HFFc6 (cell line): Measurements from ENCODE around the gene TMEM151B. TPM values are rescaled to one million over a fixed set of nuclear protein-coding genes. Genes with fewer than 3 reads are reported as not detected.
"Not testable (repeated sequence)": the region's sequence is repeated elsewhere in the genome, so short reads cannot be mapped to it uniquely, and the experiment has no call there.

ENCODE experiments used
- DNase-seq: peaks from one replicate; pipeline ENCODE4 v3.0.0-alpha.2; 2018
- H3K27ac Mint-ChIP-seq: 2 replicates; pipeline ENCODE4 v1.8.0; 2020; ENCODE audit warnings: mild to moderate bottlenecking, mixed read lengths
- H3K27me3 Mint-ChIP-seq: 2 replicates; pipeline ENCODE4 v1.8.0; 2021; ENCODE audit warnings: mild to moderate bottlenecking, moderate library complexity, mixed read lengths; ENCODE audit not compliant: insufficient read depth
- H3K36me3 Mint-ChIP-seq: 2 replicates; pipeline ENCODE4 v1.8.0; 2021; ENCODE audit warnings: low read depth, mixed read lengths
- H3K4me1 Mint-ChIP-seq: 2 replicates; pipeline ENCODE4 v1.8.0; 2020; ENCODE audit warnings: low read depth, mixed read lengths
- H3K4me3 Mint-ChIP-seq: 2 replicates; pipeline ENCODE4 v1.8.0; 2020; ENCODE audit warnings: mild to moderate bottlenecking, moderate library complexity, mixed read lengths
- H3K9me3 Mint-ChIP-seq: 2 replicates; pipeline ENCODE4 v1.8.0; 2020; ENCODE audit warnings: mild to moderate bottlenecking, mixed read lengths
- CTCF ChIP-seq: fragments of 200-600 bp; sonication (generic); IDR thresholded peaks from 2 replicates; pipeline ENCODE4 v1.5.0; 2021; ENCODE audit warnings: antibody characterized with exemption, mild to moderate bottlenecking
- total RNA-seq, 6 experiments: library from RNA; stranded (reverse); fragmentation: NEBNext Ultra II Directional; extraction: Animal tissue kit (Norgen Biotek cat#: 25700); gene quantifications; 2 replicates in 1 of 6; 3 replicates in 5 of 6; pipeline ENCODE4 v1.2.3, GENCODE V29; 2021

The TMEM151B gene
- total RNA-seq, 6 experiments from 2014 or later: not detected

- Mint-ChIP-seq H3K9me3 (no peaks in the 10 kb centered on the region), H3K4me1 (peaks cover 27% of the 10 kb centered on the region), H3K36me3 (peaks cover 18% of the 10 kb centered on the region; the same call in 1 of the 2 replicates), H3K27ac (no peak overlapping the region; the same call in 1 of the 2 replicates), H3K27me3 (peaks cover 6% of the 10 kb centered on the region), H3K4me3 (peak overlapping the region; percentile 98)
- no peak for DNase-seq
- TF ChIP-seq CTCF: no peak
Measured at GRCh38 chr6:44311767-44312166, 41.5 kb downstream of the TMEM151B start.

DNA sequence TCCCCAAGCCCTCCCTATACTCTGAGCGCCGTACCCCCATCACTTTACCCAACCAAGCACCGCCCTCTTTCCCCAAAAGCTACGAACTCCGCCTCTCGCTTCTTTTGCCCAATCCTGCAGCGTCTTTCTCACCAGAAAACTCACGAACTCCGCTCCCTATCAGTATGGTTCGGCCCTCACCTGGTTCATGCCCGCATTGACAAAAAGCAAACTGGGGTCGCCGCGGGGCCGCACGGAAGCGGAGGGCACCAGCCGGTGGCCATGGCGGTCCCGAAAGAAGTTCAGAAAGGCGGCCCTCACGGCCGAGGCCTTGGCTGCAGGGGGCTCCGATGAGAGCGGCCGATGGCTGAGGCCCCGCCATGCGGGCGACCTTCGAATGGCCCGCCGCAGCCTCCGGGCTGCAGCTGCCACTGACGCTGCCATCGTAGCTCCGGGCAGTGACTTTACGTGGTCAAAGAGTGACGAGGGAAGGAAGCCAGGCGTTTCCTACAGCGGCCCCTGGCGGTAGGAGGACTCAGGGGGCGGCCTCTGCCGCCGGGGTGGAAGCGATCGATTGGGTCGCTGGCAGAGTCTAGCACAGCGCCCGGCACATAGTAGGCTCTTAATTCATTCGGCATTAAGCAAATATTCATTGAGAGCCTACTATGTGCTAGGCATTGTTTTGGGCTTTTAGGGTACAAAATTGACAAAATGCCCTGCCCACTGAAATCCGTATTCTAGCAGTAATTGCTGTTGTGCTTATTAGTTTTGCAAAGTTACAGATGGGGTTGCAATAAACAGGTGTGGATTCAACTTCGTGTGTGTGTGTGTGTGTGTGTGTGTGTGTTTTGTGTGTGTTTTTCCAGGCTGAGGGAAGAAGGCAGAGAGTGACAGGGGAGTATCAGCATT, 42.9 kb downstream of the TMEM151B start, which contains the start of gene AARS2:
Gene AARS2, minus strand, starts transcription at position 447 of the 888 bp plus-strand sequence. Its CDS starts 24 bp downstream, at position 423.
- TF ChIP-seq CTCF: peak; percentile 98
- Mint-ChIP-seq H3K9me3 (no peaks in the 10 kb centered on the region), H3K27ac (peak within 1 kb of the TSS; percentile 83), H3K4me3 (peak within 1 kb of the TSS; percentile 98), H3K4me1 (peaks cover 27% of the 10 kb centered on the region), H3K27me3 (peaks cover 6% of the 10 kb centered on the region), H3K36me3 (peaks cover 15% of the 10 kb centered on the region; the same call in 1 of the 2 replicates)
- DNase-seq: peak; percentile 80

DNA sequence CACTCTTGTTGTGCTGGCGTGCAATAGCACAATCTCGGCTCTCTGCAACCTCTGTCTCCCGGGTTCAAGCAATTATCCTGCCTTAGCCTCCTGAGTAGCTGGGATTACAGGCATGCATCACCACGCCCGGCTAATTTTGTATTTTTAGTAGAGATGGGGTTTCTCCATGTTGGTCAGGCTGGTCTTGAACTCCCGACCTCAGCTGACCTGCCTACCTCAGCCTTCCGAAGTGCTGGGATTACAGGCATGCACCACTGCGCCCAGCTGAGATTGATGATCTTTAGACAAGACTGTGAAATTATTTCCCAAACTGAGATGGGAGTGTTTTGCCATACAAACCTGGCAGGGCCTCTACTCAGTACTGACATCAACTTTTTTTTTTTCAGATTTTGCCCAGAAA, 44.4 kb downstream of the TMEM151B start:
- not testable (repeated sequence) for H3K36me3 Mint-ChIP-seq, H3K27ac Mint-ChIP-seq, DNase-seq, H3K4me3 Mint-ChIP-seq, H3K9me3 Mint-ChIP-seq
- Mint-ChIP-seq H3K27me3 (peaks cover 12% of the 10 kb centered on the region), H3K4me1 (peaks cover 17% of the 10 kb centered on the region)

DNA sequence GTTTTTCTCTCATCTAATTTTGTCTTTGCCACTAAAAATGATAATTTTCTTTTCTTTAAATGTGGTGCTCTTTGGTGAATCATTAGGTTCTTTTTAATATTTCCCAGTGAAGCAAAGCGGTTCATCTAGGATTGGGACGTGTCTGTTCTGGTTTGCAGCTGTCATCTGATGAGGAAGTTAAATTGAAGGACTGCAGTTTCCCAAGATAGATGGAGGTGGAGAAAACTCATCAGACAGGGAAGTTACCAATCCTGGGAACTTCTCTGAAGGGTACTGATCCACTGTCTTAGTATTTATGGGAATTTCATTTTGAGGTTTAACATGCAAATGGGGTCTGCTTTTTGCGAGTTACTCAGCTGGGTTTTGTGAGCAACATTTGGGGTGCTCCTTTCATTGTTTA, 45.3 kb downstream of the TMEM151B start:
- Mint-ChIP-seq H3K27ac (no peak overlapping the region), H3K27me3 (peaks cover 21% of the 10 kb centered on the region), H3K4me1 (peaks cover 11% of the 10 kb centered on the region), H3K36me3 (no peaks in the 10 kb centered on the region), H3K9me3 (no peaks in the 10 kb centered on the region), H3K4me3 (no peak overlapping the region)
- no peak for TF ChIP-seq CTCF
- no peak for DNase-seq

- no peak for TF ChIP-seq CTCF
- Mint-ChIP-seq H3K36me3 (no peaks in the 10 kb centered on the region), H3K27ac (no peak overlapping the region), H3K9me3 (no peaks in the 10 kb centered on the region), H3K4me3 (no peak overlapping the region), H3K4me1 (peaks cover 11% of the 10 kb centered on the region), H3K27me3 (peaks cover 25% of the 10 kb centered on the region)
- DNase-seq: no peak
Measured at GRCh38 chr6:44315951-44316350, 45.7 kb downstream of the TMEM151B start.

DNA sequence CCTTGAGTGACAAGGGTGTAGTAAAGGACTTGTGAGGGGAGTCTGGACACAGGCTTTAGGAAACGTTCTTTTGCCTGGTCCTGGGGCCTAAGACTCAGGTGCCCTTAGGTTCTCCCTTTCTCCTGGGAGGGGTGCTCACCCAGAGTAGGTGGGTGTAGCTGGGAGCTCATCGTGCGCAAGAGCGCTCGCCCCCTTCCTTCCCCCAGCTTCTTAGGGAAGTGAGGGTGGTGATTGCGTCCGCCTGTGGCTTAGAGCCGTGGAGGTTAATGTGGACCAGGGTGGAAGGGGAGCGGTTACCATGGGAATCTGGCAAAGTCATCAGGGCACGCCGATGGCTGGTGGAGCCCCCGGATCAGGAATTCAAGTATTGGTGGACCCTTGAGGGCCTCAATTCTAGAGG, 46.2 kb downstream of the TMEM151B start:
- no peaks in the 10 kb centered on the region for H3K9me3 Mint-ChIP-seq
- H3K4me1 Mint-ChIP-seq: peaks cover 11% of the 10 kb centered on the region
- H3K27ac Mint-ChIP-seq: no peak overlapping the region
- TF ChIP-seq CTCF: no peak
- H3K36me3 Mint-ChIP-seq: no peaks in the 10 kb centered on the region
- H3K4me3 Mint-ChIP-seq: no peak overlapping the region
- peaks cover 25% of the 10 kb centered on the region for H3K27me3 Mint-ChIP-seq
- DNase-seq: no peak

DNA sequence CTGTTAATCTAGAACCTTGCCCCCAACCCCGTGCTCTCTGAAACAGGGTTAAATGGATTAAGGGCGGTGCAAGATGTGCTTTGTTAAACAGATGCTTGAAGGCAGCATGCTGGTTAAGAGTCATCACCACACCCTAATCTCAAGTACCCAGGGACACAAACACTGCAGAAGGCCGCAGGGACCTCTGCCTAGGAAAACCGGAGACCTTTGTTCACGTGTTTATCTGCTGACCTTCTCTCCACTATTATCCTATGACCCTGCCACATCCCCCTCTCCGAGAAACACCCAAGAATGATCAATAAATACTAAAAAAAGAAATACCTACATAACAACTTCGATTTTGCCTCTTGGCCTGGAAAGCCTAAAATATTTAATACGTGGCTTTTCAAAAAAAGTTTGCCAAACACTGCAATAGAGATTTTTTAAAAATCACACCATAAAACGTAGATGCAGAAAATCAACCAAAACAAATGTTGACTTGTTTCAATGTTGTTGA, 46.9 kb downstream of the TMEM151B start:
- H3K36me3 Mint-ChIP-seq, H3K9me3 Mint-ChIP-seq, H3K4me1 Mint-ChIP-seq, DNase-seq, H3K27ac Mint-ChIP-seq, H3K4me3 Mint-ChIP-seq: not testable (repeated sequence)
- peaks cover 25% of the 10 kb centered on the region for H3K27me3 Mint-ChIP-seq
